ENCODE measurements around the gene PIK3R2.

PIK3R2 gene

DNA sequence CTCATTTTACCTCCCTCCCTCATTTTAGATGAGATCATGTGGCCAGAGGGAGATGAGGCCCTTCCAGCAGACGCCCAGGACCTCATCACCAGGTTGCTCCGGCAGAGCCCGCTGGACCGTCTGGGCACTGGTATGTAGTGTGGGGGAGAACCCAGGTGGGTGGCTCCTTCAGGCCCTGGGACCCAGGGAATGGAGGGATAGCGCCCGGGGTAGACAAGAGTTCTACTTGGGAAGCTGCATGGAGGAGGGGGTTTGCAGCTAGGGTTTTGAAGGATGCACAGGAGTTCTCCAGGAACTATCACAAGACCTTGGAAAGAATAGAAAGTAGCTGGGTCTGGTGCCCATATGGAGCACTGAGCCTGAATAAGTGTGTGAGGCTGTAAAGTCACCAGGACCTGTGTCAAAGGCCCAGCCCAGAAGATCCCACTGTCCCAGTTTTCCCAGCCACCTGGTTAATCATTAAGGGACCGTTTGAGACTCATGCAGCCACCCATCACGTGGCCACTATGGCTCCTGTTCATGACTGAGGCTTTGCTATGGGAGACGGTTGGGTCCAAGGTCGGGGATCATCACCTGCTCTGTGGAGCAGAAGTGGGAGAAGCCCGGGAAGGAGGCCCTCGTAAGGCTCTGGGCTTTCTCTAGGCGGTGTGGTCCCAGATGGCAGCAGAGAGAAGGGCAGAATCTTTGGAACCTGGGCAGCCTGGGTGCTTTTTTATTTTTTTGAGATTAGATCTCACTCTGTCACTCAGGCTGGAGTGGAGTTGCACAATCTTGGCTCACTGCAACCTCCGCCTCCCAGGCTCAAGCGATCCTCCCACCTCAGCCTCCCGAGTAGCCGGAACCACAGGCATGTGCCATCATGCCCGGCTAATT, 17.0 kb upstream of the PIK3R2 start:
- in situ Hi-C loops (cut with MboI; ENCODE audit: low sequenced_read_pairs) = no loop called here
- H3K9me3 ChIP-seq = no peaks in the 10 kb centered on the region
- H3K27me3 ChIP-seq (ENCODE audit: low read depth) = no peaks in the 10 kb centered on the region
- H3K4me3 ChIP-seq = no peak overlapping the region
- H3K4me1 ChIP-seq = no peaks in the 10 kb centered on the region
- no peak for DNase-seq (ENCODE audit: low spot score in 2 of 2)
- peaks cover 42% of the 10 kb centered on the region for H3K36me3 ChIP-seq (replicated peaks)

- H3K4me1 ChIP-seq = no peaks in the 10 kb centered on the region
- H3K4me3 ChIP-seq = no peak overlapping the region
- no peak for DNase-seq (ENCODE audit: low spot score in 2 of 2)
- no peaks in the 10 kb centered on the region for H3K27me3 ChIP-seq (ENCODE audit: low read depth)
- no peaks in the 10 kb centered on the region for H3K9me3 ChIP-seq
- in situ Hi-C loops (cut with MboI; ENCODE audit: low sequenced_read_pairs) = no loop called here
- H3K36me3 ChIP-seq (replicated peaks) = peaks cover 43% of the 10 kb centered on the region
Measured at GRCh38 chr19:18137242-18137641, 15.7 kb upstream of the PIK3R2 start.

DNA sequence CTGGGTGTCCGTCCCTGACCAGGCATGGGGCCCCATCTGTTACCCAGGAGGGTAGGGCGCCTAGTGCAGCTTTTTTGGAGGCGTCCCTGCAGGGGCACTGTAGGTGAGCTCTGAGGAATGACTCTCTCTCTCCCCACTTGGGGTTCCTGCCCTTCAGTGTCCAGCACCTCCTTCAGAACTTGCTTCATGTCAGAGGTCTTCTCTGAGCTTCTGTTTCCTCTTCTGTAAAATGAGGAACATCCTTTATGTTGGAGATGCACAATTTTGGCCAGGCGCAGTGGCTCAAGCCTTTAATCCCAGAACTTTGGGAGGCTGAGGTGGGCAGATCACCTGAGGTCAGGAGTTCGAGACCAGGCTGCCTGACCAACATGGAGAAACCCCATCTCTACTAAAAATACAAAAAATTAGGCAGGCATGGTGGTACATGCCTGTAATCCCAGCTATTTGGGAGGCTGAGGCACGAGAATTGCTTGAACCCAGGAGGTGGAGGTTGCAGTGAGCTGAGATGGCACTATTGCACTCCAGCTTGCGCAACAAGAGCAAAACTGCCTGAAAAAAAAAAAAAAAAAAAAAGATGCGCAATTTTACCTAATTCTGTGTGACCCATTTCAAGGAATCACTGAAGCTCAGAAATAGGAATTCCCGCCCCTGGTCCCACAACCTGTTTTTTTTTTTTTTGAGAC, 15.2 kb upstream of the PIK3R2 start:
- no peaks in the 10 kb centered on the region for H3K27me3 ChIP-seq (ENCODE audit: low read depth)
- in situ Hi-C loops (cut with MboI; ENCODE audit: low sequenced_read_pairs) = no loop called here
- H3K9me3 ChIP-seq = no peaks in the 10 kb centered on the region
- no peak overlapping the region for H3K4me3 ChIP-seq
- DNase-seq (ENCODE audit: low spot score in 2 of 2) = no peak
- no peaks in the 10 kb centered on the region for H3K4me1 ChIP-seq
- peaks cover 38% of the 10 kb centered on the region for H3K36me3 ChIP-seq (replicated peaks)

- in situ Hi-C loops (cut with MboI; ENCODE audit: low sequenced_read_pairs) = no loop called here
- no peak for DNase-seq (ENCODE audit: low spot score in 2 of 2)
- no peaks in the 10 kb centered on the region for H3K4me1 ChIP-seq
- peaks cover 39% of the 10 kb centered on the region for H3K36me3 ChIP-seq (replicated peaks)
- H3K9me3 ChIP-seq = no peaks in the 10 kb centered on the region
- H3K27me3 ChIP-seq (ENCODE audit: low read depth) = no peaks in the 10 kb centered on the region
- H3K4me3 ChIP-seq = no peak overlapping the region
Measured at GRCh38 chr19:18140473-18140872, 12.5 kb upstream of the PIK3R2 start.

GRCh38 chr19:18141031-18141430, 11.9 kb upstream of the PIK3R2 start:
- in situ Hi-C loops (cut with MboI; ENCODE audit: low sequenced_read_pairs) = no loop called here

GRCh38 chr19:18143902-18144301, 9.1 kb upstream of the PIK3R2 start:
- Histone ChIP-seq H3K4me1 (no peaks in the 10 kb centered on the region), H3K4me3 (no peak overlapping the region), H3K27me3 (ENCODE audit: low read depth) (no peaks in the 10 kb centered on the region), H3K36me3 (replicated peaks) (peaks cover 41% of the 10 kb centered on the region), H3K9me3 (no peaks in the 10 kb centered on the region)
- DNase-seq (ENCODE audit: low spot score in 2 of 2) = no peak
- in situ Hi-C loops (cut with MboI; ENCODE audit: low sequenced_read_pairs) = no loop called here

More at GRCh38 chr19:18141031-18141430, 11.9 kb upstream of the PIK3R2 start:
- Histone ChIP-seq H3K36me3 (replicated peaks) (peaks cover 44% of the 10 kb centered on the region), H3K4me1 (no peaks in the 10 kb centered on the region), H3K9me3 (no peaks in the 10 kb centered on the region), H3K27me3 (ENCODE audit: low read depth) (no peaks in the 10 kb centered on the region), H3K4me3 (no peak overlapping the region)
- DNase-seq (ENCODE audit: low spot score in 2 of 2) = no peak

DNA sequence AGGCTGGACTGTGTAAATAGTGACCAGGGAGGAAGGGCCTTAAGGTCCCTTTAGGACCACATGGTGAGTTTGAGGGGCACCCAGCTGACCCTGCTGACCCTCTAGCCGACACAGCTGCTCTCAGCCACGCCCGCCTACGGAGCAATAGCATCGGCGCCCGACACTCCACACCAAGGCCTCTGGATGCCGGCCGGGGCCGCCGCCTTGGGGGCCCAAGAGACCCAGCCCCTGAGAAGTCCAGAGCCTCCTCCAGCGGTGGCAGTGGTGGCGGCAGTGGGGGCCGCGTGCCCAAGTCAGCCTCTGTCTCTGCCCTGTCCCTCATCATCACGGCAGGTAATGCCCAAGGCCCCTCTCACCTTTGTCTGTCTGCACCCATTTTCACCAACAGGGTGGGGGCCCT, 8.6 kb upstream of the PIK3R2 start:
- in situ Hi-C loops (cut with MboI; ENCODE audit: low sequenced_read_pairs) = no loop called here
- H3K27me3 ChIP-seq (ENCODE audit: low read depth) = no peaks in the 10 kb centered on the region
- peaks cover 41% of the 10 kb centered on the region for H3K36me3 ChIP-seq (replicated peaks)
- no peaks in the 10 kb centered on the region for H3K4me1 ChIP-seq
- DNase-seq (ENCODE audit: low spot score in 2 of 2) = no peak
- H3K9me3 ChIP-seq = no peaks in the 10 kb centered on the region
- H3K4me3 ChIP-seq = no peak overlapping the region

- Histone ChIP-seq H3K27me3 (ENCODE audit: low read depth) (no peaks in the 10 kb centered on the region), H3K36me3 (replicated peaks) (peaks cover 41% of the 10 kb centered on the region), H3K4me1 (no peaks in the 10 kb centered on the region), H3K9me3 (no peaks in the 10 kb centered on the region), H3K4me3 (no peak overlapping the region)
- in situ Hi-C loops (cut with MboI; ENCODE audit: low sequenced_read_pairs) = no loop called here
- no peak for DNase-seq (ENCODE audit: low spot score in 2 of 2)
Measured at GRCh38 chr19:18144906-18145305, 8.1 kb upstream of the PIK3R2 start.

- Histone ChIP-seq H3K27me3 (ENCODE audit: low read depth) (no peaks in the 10 kb centered on the region), H3K9me3 (no peaks in the 10 kb centered on the region), H3K36me3 (replicated peaks) (peaks cover 35% of the 10 kb centered on the region), H3K4me1 (no peaks in the 10 kb centered on the region), H3K4me3 (no peak overlapping the region)
- DNase-seq (ENCODE audit: low spot score in 2 of 2) = no peak
- in situ Hi-C loops (cut with MboI; ENCODE audit: low sequenced_read_pairs) = no loop called here
Measured at GRCh38 chr19:18145391-18145999, 7.5 kb upstream of the PIK3R2 start.

DNA sequence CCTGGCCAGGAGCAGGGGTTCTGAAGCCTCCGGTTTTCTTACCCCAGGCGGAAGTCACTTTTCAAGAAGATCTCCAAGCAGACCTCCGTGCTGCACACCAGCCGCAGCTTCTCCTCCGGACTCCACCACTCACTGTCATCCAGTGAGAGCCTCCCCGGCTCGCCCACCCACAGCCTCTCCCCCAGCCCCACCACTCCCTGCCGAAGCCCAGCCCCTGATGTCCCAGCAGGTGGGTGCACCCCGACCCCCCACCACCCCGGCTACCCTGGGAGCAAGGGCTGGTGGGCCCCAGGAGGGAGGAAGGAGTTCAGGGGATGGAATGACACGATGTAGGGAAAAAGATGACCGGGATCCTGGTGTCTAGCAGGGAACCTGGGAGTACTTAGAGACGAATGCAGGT, 5.6 kb upstream of the PIK3R2 start:
- peaks cover 6% of the 10 kb centered on the region; the same call in 1 of the 2 replicates for H3K4me1 ChIP-seq
- in situ Hi-C loops (cut with MboI; ENCODE audit: low sequenced_read_pairs) = no loop called here
- DNase-seq (ENCODE audit: low spot score in 2 of 2) = no peak
- H3K27me3 ChIP-seq (ENCODE audit: low read depth) = no peaks in the 10 kb centered on the region
- H3K36me3 ChIP-seq (replicated peaks) = peaks cover 25% of the 10 kb centered on the region
- no peak overlapping the region for H3K4me3 ChIP-seq
- no peaks in the 10 kb centered on the region for H3K9me3 ChIP-seq

GRCh38 chr19:18149596-18149975, 3.4 kb upstream of the PIK3R2 start:
- no peak for DNase-seq (ENCODE audit: low spot score in 2 of 2)
- in situ Hi-C loops (cut with MboI; ENCODE audit: low sequenced_read_pairs) = no loop called here
- peaks cover 16% of the 10 kb centered on the region for H3K36me3 ChIP-seq (replicated peaks)
- H3K27me3 ChIP-seq (ENCODE audit: low read depth) = no peaks in the 10 kb centered on the region
- no peaks in the 10 kb centered on the region for H3K9me3 ChIP-seq
- H3K4me1 ChIP-seq = peaks cover 6% of the 10 kb centered on the region; the same call in 1 of the 2 replicates
- H3K4me3 ChIP-seq = no peak overlapping the region

- Histone ChIP-seq H3K4me3 (no peak overlapping the region), H3K9me3 (no peaks in the 10 kb centered on the region), H3K36me3 (replicated peaks) (peaks cover 6% of the 10 kb centered on the region), H3K27me3 (ENCODE audit: low read depth) (no peaks in the 10 kb centered on the region), H3K4me1 (peaks cover 6% of the 10 kb centered on the region; the same call in 1 of the 2 replicates)
- no peak for DNase-seq (ENCODE audit: low spot score in 2 of 2)
- in situ Hi-C loops (cut with MboI; ENCODE audit: low sequenced_read_pairs) = no loop called here
Measured at GRCh38 chr19:18150776-18151624, 2.0 kb upstream of the PIK3R2 start.

GRCh38 chr19:18152442-18152816, 534 bp upstream of the PIK3R2 start:
- no peaks in the 10 kb centered on the region for H3K27me3 ChIP-seq (ENCODE audit: low read depth)
- peaks cover 15% of the 10 kb centered on the region for H3K4me1 ChIP-seq
- H3K36me3 ChIP-seq (replicated peaks) = peaks cover 10% of the 10 kb centered on the region
- in situ Hi-C loops (cut with MboI; ENCODE audit: low sequenced_read_pairs) = no loop called here
- H3K9me3 ChIP-seq = no peaks in the 10 kb centered on the region
- H3K4me3 ChIP-seq = peak overlapping the region; percentile 70
- peak; percentile 95 to 100 for DNase-seq (ENCODE audit: low spot score in 2 of 2)

Measured in HAP-1 (cell line).